KBM-7 (cell line): Measurements from ENCODE around the gene KRTAP6-3.

Experiments
- DNase-seq: peaks from one replicate; pipeline ENCODE4 v3.0.0-alpha.2; 2015
- in situ Hi-C: fragments of 300-500 bp; cut with MboI; formaldehyde crosslinking; loops from 2 replicates; pipeline ENCODE4 v1.14.3; 2020; ENCODE audit warnings: low sequenced_read_pairs, low pct_unique_long_range_greater_than_20kb, mixed read lengths

Gene KRTAP6-3

DNA sequence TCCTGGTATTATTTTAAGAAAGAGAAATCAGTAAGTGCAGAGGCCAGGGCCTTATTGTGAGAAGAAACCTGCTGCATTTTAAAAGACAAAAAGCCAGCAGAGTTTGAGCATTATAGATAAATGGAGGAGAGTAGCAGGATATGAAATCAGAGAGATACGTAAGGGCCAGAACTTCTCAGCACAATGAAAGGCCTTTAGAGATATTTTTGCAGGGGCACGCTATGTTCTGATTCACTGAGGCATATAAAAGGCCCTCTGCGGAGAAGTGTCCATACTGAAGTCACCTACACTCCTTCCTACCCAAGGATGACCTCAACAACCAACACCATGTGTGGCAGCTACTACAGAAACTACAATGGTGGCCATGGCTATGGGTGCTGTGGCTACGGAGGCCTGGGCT lies at the start of gene KRTAP6-3:
TSS of gene KRTAP6-3 (plus strand) at position 301 of the 400 bp plus-strand sequence. CDS start at position 307, 6 bp downstream.
- no peak for DNase-seq
- in situ Hi-C loops = no loop called here

DNA sequence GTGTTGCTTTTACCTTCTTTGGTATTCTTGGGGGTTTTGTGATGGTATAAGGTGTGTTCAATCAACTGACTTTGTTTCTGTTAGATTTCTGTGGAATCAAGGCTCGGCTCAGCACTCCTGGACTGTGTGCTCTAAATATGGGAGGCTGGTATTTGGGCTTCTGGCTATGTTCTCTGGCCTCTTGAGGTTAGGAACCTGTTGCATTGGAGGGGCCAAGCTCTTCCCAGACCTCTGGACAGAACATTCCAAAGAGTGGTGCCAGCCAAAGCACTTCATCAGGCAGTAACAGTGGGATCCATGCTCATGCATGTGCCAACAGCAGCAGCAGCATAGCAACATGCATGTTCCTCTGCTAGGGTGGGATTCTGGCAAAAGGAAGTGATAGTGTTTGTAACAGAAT lies 39.5 kb upstream of the KRTAP6-3 start:
- in situ Hi-C loops = no loop called here
- no peak for DNase-seq

DNA sequence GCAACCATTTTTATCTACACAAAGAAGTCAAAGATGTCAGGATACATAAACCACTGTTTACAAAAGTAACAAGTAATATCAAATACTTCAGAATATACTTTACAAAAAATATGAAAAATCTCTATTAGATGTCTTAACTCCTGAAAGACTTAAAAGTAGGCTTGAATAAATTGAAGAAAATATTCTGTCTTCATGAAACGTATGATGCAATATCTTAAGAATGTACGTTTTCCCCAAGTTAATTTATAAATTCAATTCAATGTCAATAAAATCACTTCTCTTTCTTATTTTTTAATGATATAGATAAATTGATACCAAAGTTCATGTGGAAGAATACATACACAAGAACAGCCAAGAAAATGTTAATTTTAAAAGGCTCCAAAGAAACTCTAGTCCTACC lies 37.1 kb upstream of the KRTAP6-3 start:
- in situ Hi-C loops = no loop called here
- DNase-seq = no peak

GRCh38 chr21:30561264-30561895 lies 30.9 kb upstream of the KRTAP6-3 start, which contains the start of gene KRTAP19-7:
Gene KRTAP19-7, minus strand, starts transcription at chr21:30561314. Its CDS starts 25 bp downstream, at chr21:30561289.
- in situ Hi-C loops = no loop called here
- DNase-seq = no peak

DNA sequence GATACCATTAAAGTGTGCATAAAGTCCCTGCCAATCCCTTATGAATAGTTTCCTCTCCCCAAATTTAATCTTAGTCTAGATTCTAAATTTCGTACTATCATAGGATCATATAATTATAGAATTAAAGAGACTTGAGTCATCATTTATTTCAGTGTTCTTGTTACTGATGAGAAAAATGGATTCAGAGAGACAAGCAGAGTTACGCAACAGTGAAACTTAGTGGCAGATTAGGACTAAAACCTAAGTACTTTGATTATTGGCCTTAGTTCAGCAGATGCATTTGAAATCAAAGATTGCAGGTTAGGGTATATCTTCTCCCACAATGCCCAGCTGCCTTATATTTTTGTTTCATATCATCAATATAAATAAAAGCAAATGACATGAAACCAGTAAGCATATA lies 30.3 kb upstream of the KRTAP6-3 start:
- in situ Hi-C loops = no loop called here
- DNase-seq = no peak

DNA sequence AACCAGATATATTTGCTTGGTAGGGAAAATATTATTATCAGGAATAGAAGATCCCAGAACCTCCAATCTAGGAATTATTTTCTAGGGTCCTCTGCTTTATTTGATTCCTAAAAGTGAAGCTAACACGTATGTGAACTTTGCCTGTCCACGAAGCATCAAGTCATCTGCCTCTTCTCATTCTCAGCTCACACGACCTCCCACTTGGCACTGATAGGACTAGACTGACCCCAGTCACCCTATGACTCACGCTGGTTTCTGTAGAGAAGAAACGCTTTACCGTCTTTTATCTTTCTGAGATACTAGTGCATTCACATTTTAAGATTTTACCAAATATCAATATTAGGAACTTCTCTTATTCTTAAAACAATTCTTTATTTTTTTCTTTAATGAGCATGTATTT lies 29.2 kb upstream of the KRTAP6-3 start:
- no peak for DNase-seq
- in situ Hi-C loops = no loop called here

DNA sequence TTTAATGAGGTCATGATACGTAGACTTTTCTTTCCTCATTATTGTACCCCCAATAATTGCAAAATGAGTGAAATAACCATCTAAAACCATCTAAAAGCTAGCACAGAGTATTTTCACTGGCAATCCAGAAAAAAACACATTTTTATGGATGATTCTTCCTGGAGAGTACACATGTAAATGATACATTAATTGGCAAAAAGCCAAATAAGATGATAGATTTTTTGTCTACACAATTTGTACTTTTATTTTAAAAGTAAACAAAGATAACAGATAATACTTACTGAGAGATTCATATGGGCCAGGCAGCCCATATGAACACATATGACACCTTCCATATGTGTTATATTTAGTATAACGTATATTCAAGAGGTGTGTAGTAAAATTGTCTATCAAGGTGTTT lies 28.6 kb upstream of the KRTAP6-3 start:
- DNase-seq = no peak
- in situ Hi-C loops = no loop called here

DNA sequence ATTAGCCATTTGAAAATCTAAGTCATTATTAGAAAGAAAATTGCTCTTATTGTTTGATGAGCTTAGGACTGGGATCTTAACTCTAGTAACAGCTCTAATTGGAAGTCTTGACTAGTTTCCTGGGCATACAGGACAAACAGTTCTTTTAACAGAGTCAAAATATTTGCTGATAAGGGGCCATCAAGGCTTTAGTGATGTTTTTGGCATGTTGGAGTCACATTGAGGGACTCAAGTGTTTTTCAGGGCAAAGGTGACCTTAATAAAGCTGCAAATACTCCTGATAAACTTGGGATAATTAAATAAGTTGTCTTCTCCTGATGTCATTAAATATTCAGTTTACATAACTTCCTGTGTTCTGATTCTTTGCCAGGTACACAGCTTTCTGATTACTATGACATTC lies 24.6 kb upstream of the KRTAP6-3 start:
- DNase-seq = no peak
- in situ Hi-C loops = no loop called here

DNA sequence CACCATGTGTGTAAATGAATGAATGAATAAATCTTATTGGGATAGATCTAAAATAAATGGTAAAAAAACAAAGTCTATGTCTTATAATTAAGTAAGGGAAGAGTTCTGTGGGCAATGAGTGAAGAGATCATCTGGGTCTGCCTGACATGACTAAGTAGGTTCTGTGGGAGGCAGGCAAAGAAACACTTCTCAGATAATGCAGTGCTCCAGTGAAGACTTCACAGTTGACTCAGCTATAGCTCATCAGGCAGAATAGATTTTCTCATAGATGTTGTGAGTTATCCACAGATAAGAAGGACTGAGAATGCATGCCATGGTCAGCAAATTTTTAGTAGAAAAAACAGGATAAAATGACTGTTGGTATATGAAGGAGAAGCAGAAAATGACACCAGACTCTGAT lies 14.5 kb upstream of the KRTAP6-3 start:
- in situ Hi-C loops = no loop called here

DNA sequence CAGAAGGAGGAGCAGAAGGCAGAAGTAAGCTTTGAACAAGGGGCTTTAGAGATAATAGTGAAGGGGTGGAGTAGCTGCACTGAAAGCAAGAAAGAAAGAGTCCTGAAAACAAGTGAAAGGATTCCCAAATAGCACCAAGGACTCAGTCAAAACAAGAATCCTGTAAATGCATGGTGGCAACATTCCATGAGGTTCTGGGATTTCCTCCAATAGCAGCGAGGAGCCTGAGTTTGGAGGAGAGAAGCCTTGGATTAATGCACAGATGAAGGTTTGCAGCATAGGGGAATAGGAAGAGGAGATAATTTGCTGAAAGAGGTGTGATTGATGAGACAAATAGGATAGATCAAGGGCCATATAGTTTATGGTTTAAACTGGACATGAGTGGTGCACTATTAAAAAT lies 12.9 kb upstream of the KRTAP6-3 start:
- in situ Hi-C loops = no loop called here
- no peak for DNase-seq

More for the DNA sequence above, 14.5 kb upstream of the KRTAP6-3 start:
- no peak for DNase-seq

DNA sequence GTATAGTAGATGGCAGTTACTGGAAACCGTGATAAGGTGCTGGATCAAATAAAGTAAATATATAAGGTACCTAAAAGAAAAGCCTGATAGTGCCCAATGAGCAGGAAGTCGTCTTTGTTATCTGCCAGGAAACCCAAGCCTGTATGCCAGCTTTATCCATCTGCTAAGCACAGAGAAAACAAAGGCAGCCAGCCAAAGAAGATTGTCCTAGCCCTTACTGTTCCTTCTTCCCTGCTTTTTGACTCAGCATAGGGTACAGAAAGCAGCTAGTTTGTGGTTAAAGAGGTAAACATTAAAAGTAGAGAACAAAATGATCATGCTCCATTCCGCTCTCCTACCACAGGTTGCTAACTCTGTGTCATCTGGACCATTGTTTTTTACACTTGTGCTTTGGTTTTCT lies 12.1 kb upstream of the KRTAP6-3 start:
- in situ Hi-C loops = no loop called here
- no peak for DNase-seq

GRCh38 chr21:30582870-30583269 lies 9.4 kb upstream of the KRTAP6-3 start:
- DNase-seq = no peak
- in situ Hi-C loops = no loop called here

- no peak for DNase-seq
- in situ Hi-C loops = no loop called here
Observed at GRCh38 chr21:30590297-30590696, 1.9 kb upstream of the KRTAP6-3 start, which contains the start of gene KRTAP22-2. Gene KRTAP22-2, minus strand, starts transcription at chr21:30590397.

DNA sequence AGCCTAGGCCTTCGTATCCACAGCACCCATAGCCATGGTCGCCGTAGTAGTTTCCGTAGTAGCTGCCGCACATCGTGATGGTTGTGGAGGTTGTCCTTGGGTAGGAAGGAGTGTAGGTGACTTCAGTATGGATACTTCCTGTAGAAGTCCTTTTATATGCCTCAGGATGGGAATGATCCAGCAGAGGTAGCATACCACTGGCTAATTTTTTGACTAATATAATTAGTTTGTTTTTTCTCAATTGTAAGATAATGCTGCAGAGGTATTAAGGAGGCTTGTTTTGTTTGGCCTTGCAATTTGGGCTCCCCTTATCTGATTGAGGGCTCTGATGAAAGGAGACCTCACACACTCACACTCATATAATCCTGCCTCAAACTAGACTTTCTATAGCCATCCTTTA lies 6.6 kb downstream of the KRTAP6-3 start, which contains the start of gene KRTAP6-2:
TSS of gene KRTAP6-2 (minus strand) at position 101 of the 400 bp plus-strand sequence. CDS start at position 73, 28 bp downstream.
- in situ Hi-C loops = no loop called here
- DNase-seq = no peak

DNA sequence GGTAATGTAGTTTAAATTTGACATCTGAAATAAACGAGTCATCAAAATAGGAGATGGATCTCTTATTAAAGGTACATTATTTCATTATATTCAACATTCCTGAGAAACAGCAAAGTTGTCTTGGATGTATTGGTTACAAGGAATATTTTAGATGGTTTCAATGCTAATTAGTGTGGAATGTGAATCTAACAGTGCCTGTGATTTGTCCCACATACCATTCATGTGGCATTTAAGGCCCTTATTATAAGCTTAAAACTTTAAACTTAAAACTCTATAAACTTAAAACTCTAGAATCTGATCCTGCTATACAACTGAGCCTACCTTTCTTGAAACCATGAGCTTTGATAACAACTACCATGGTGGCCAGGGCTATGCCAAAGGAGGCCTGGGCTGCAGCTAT lies 8.5 kb downstream of the KRTAP6-3 start, which contains the start of gene KRTAP22-1:
TSS of gene KRTAP22-1 (plus strand) at position 301 of the 400 bp plus-strand sequence.
- no peak for DNase-seq
- in situ Hi-C loops = no loop called here

- in situ Hi-C loops = no loop called here
- no peak for DNase-seq
Observed at GRCh38 chr21:30605968-30606367, 13.7 kb downstream of the KRTAP6-3 start.

GRCh38 chr21:30612132-30612531 lies 19.9 kb downstream of the KRTAP6-3 start:
- no peak for DNase-seq
- in situ Hi-C loops = no loop called here

DNA sequence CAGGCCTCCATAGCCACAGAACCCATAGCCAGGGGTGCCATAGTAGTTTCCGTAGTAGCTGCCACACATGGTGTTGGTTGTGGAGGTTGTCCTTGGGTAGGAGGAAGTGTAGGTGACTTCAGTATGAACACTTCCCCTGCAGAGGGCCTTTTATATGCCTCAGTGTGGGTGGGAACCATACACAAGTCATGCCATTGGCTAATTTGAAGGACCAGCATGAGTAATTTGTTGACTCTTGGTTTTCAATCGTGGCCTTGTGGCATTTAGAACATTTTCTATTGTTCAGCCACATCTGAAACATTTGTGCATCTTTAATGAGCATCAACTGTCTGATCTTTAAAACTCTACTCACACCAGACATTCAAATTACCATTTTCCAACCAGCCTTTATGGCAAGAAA lies 21.6 kb downstream of the KRTAP6-3 start, which contains the start of gene KRTAP6-1:
TSS of gene KRTAP6-1 (minus strand) at position 95 of the 400 bp plus-strand sequence. CDS start at position 69, 26 bp downstream.
- in situ Hi-C loops = no loop called here

GRCh38 chr21:30615199-30615598 lies 23.0 kb downstream of the KRTAP6-3 start:
- DNase-seq = no peak
- in situ Hi-C loops = no loop called here

More for the DNA sequence above, 21.6 kb downstream of the KRTAP6-3 start, which contains the start of gene KRTAP6-1:
- DNase-seq = no peak

DNA sequence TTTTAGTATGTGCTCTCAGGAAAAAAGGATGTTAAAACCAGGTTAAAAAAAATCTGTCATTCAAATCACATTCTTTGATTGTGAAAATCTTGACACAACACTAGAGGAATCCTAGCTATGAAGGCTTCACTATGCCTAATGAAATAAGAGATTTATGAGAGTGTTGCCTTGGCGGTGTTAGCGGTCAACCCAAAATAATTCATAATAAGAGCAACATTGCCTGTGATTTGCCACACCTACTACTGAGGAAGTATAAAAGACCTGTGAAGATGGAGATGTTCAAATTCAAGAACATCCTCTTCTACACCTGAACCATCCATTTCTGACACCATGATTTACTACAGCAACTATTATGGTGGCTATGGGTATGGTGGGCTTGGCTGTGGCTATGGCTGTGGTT lies 23.9 kb downstream of the KRTAP6-3 start, which contains the start of gene KRTAP20-1:
TSS of gene KRTAP20-1 (plus strand) at position 301 of the 400 bp plus-strand sequence. CDS start at position 331, 30 bp downstream.
- in situ Hi-C loops = no loop called here
- no peak for DNase-seq

DNA sequence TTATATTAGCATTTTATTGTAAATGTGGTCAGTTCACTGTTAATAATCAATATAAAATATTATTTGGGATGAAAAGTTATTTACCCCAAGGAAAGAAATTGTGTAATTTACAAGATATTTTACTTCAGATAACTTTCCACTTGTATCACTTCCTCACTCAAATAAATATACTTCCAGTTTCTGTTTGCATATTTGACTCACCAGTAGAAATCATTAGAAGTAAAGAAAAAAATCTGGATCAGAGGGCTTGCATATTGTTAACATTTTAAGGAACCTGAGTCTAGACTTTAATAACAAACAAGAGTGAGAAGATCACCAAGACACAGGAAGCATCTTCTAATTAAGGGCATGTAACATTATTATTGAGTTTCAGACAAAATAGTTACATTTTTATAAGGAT lies 27.8 kb downstream of the KRTAP6-3 start:
- in situ Hi-C loops = no loop called here
- DNase-seq = no peak
